H1 (cell line): Measurements from ENCODE around the gene CHST10. TPM values are rescaled to one million over a fixed set of nuclear protein-coding genes. Genes with fewer than 3 reads are reported as not detected.

Experiments used
- RAD21 ChIP-seq, 2 experiments: IDR thresholded peaks in 1 of 2; conservative IDR thresholded peaks in 1 of 2; 2 replicates each; pipeline ENCODE4 v1.6.1; 2011; ENCODE audit warnings: low read depth in 2 of 2, low read length in 2 of 2, improper control_type of control experiment in 1 of 2, inconsistent platforms in 1 of 2, mild to moderate bottlenecking in 1 of 2, moderate library complexity in 1 of 2
- RBBP5 ChIP-seq: IDR thresholded peaks from 2 replicates; pipeline ENCODE4 v1.7.1; 2012; ENCODE audit warnings: low read depth, mild to moderate bottlenecking, inconsistent platforms, low read length, moderate library complexity, borderline replicate concordance
- polyA plus RNA-seq, 7 experiments: library from polyadenylated mRNA; depleted of rRNA in 3 of 7; stranded (reverse) in 5 of 7; unstranded in 2 of 7; fragments of >200 nt in 5 of 7; fragments of 200-250 nt in 2 of 7; gene quantifications; 1 replicate in 5 of 7; 2 replicates in 1 of 7; 4 replicates in 1 of 7; pipeline versions ENCODE4 v1.2.1 to v1.2.3, GENCODE V29; 2011 to 2013; ENCODE audit warnings: missing spikeins in 2 of 7, mixed read lengths in 2 of 7
- total RNA-seq: library from RNA; stranded (reverse); fragmentation: NEBNext Ultra II Directional; extraction: Animal tissue kit (Norgen Biotek cat#: 25700); gene quantifications from 2 replicates; pipeline ENCODE4 v1.2.1, GENCODE V29; 2021
- TF ChIP-seq, protein P1 (sequence below): fragments of 300-600 bp; sonication (generic); IDR thresholded peaks from 2 replicates; pipeline ENCODE4 v1.7.1; 2012; ENCODE audit warnings: low read length, moderate library complexity, mild to moderate bottlenecking, inconsistent platforms; ENCODE audit not compliant: insufficient replicate concordance
- TF ChIP-seq, protein P2 (sequence below): IDR thresholded peaks from 2 replicates; pipeline ENCODE4 v1.6.1; 2011; ENCODE audit warnings: low read length, improper control_type of control experiment

The CHST10 gene
- total and polyA plus RNA-seq, 2 of the 8 experiments (the other 6 are each of a cell fraction or from before 2014, with no cell fraction given) = 27.3 to 29.1 TPM

DNA sequence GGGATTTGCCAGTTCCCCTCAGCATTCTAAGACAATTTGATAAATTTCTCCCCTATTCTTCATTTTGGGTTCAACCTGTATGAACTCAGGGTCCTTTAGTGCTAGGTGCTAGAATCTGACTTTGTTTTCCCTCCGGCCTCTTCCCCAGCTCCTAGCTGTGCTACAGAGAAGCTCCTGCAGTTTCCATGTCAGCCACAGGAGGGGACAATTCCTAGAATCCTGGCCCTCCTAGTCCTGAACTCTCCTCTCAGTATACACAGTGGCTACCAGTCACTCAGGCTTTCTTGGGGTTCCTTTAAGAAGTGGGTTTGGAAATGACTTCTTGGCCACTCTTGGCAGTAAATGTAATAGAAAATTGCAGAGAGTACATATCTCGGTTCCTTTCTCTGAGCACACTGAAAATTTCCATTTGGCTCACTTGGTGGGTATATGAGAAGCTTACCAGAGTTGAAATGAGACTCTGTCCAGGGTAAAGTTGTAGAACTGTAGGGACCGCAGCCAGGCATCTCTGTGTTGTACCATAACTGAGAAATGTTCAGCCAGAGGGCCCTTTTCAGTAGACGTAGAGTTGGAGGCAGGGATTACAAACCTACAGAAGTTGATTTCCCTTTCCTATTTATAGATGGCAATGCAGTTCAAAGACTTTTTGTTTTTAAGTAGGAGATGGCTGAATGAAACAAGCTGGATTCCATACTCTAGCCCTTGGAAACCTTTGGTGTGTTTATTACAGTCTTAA, 5.0 kb upstream of the CHST10 start (continued):
- TF ChIP-seq, protein P1, sequence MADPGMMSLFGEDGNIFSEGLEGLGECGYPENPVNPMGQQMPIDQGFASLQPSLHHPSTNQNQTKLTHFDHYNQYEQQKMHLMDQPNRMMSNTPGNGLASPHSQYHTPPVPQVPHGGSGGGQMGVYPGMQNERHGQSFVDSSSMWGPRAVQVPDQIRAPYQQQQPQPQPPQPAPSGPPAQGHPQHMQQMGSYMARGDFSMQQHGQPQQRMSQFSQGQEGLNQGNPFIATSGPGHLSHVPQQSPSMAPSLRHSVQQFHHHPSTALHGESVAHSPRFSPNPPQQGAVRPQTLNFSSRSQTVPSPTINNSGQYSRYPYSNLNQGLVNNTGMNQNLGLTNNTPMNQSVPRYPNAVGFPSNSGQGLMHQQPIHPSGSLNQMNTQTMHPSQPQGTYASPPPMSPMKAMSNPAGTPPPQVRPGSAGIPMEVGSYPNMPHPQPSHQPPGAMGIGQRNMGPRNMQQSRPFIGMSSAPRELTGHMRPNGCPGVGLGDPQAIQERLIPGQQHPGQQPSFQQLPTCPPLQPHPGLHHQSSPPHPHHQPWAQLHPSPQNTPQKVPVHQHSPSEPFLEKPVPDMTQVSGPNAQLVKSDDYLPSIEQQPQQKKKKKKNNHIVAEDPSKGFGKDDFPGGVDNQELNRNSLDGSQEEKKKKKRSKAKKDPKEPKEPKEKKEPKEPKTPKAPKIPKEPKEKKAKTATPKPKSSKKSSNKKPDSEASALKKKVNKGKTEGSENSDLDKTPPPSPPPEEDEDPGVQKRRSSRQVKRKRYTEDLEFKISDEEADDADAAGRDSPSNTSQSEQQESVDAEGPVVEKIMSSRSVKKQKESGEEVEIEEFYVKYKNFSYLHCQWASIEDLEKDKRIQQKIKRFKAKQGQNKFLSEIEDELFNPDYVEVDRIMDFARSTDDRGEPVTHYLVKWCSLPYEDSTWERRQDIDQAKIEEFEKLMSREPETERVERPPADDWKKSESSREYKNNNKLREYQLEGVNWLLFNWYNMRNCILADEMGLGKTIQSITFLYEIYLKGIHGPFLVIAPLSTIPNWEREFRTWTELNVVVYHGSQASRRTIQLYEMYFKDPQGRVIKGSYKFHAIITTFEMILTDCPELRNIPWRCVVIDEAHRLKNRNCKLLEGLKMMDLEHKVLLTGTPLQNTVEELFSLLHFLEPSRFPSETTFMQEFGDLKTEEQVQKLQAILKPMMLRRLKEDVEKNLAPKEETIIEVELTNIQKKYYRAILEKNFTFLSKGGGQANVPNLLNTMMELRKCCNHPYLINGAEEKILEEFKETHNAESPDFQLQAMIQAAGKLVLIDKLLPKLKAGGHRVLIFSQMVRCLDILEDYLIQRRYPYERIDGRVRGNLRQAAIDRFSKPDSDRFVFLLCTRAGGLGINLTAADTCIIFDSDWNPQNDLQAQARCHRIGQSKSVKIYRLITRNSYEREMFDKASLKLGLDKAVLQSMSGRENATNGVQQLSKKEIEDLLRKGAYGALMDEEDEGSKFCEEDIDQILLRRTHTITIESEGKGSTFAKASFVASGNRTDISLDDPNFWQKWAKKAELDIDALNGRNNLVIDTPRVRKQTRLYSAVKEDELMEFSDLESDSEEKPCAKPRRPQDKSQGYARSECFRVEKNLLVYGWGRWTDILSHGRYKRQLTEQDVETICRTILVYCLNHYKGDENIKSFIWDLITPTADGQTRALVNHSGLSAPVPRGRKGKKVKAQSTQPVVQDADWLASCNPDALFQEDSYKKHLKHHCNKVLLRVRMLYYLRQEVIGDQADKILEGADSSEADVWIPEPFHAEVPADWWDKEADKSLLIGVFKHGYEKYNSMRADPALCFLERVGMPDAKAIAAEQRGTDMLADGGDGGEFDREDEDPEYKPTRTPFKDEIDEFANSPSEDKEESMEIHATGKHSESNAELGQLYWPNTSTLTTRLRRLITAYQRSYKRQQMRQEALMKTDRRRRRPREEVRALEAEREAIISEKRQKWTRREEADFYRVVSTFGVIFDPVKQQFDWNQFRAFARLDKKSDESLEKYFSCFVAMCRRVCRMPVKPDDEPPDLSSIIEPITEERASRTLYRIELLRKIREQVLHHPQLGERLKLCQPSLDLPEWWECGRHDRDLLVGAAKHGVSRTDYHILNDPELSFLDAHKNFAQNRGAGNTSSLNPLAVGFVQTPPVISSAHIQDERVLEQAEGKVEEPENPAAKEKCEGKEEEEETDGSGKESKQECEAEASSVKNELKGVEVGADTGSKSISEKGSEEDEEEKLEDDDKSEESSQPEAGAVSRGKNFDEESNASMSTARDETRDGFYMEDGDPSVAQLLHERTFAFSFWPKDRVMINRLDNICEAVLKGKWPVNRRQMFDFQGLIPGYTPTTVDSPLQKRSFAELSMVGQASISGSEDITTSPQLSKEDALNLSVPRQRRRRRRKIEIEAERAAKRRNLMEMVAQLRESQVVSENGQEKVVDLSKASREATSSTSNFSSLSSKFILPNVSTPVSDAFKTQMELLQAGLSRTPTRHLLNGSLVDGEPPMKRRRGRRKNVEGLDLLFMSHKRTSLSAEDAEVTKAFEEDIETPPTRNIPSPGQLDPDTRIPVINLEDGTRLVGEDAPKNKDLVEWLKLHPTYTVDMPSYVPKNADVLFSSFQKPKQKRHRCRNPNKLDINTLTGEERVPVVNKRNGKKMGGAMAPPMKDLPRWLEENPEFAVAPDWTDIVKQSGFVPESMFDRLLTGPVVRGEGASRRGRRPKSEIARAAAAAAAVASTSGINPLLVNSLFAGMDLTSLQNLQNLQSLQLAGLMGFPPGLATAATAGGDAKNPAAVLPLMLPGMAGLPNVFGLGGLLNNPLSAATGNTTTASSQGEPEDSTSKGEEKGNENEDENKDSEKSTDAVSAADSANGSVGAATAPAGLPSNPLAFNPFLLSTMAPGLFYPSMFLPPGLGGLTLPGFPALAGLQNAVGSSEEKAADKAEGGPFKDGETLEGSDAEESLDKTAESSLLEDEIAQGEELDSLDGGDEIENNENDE = no peak
- peak; percentile 34 to 71 for TF ChIP-seq RAD21 (IDR thresholded peaks at IDR 0.05 in 1 of 2, conservative IDR thresholded peaks at IDR 0.05 in 1 of 2; ENCODE audit: low read depth in 2 of 2, low read length in 2 of 2)
- TF ChIP-seq, protein P2, sequence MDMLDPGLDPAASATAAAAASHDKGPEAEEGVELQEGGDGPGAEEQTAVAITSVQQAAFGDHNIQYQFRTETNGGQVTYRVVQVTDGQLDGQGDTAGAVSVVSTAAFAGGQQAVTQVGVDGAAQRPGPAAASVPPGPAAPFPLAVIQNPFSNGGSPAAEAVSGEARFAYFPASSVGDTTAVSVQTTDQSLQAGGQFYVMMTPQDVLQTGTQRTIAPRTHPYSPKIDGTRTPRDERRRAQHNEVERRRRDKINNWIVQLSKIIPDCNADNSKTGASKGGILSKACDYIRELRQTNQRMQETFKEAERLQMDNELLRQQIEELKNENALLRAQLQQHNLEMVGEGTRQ = no peak
- no peak for TF ChIP-seq RBBP5
